GM06990 (cell line): ENCODE data around the gene SLFN11.

Experiments
- DNase-seq: peaks from one replicate; pipeline ENCODE4 v3.0.0-alpha.2; 2011; ENCODE audit not compliant: insufficient read length; ENCODE audit errors: extremely low read depth
- H3K27me3 ChIP-seq: replicated peaks from 2 replicates; pipeline ENCODE4 v1.6.0; 2011; ENCODE audit warnings: low read length; ENCODE audit not compliant: control insufficient read depth, insufficient read depth
- H3K36me3 ChIP-seq: 2 replicates; pipeline ENCODE4 v1.5.1; 2011; ENCODE audit warnings: low read length; ENCODE audit not compliant: control insufficient read depth, insufficient read depth
- H3K4me3 ChIP-seq: replicated peaks from 2 replicates; pipeline ENCODE4 v1.5.1; 2011; ENCODE audit warnings: low read depth, mild to moderate bottlenecking, control low read depth, low read length
- TF ChIP-seq, protein P1 (sequence below): IDR thresholded peaks from 2 replicates; pipeline ENCODE4 v1.5.1; 2011; ENCODE audit warnings: low read length, control low read depth, mild to moderate bottlenecking, inconsistent platforms; ENCODE audit not compliant: insufficient read depth, poor library complexity, severe bottlenecking

SLFN11 gene

DNA sequence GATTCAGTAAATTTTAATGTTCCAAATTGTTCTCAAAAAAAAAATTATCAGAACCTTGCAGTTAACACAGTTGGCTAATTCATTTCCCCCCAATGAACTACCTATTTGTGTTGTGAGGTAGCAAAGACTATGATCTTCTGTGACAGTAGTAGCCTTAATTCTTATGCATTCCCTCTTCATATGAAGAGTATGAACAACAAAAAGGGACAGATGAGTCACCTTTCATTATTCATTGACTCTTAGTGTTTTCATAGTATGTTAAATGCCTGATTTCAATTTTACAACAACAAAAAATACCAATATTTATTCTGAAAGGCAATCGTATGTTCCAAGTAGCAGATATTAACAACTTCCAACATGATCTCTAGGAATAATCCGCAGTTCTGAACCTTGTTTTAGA lies 3.6 kb upstream of the SLFN11 start:
- TF ChIP-seq, protein P1, sequence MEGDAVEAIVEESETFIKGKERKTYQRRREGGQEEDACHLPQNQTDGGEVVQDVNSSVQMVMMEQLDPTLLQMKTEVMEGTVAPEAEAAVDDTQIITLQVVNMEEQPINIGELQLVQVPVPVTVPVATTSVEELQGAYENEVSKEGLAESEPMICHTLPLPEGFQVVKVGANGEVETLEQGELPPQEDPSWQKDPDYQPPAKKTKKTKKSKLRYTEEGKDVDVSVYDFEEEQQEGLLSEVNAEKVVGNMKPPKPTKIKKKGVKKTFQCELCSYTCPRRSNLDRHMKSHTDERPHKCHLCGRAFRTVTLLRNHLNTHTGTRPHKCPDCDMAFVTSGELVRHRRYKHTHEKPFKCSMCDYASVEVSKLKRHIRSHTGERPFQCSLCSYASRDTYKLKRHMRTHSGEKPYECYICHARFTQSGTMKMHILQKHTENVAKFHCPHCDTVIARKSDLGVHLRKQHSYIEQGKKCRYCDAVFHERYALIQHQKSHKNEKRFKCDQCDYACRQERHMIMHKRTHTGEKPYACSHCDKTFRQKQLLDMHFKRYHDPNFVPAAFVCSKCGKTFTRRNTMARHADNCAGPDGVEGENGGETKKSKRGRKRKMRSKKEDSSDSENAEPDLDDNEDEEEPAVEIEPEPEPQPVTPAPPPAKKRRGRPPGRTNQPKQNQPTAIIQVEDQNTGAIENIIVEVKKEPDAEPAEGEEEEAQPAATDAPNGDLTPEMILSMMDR: no peak
- no peaks in the 10 kb centered on the region for H3K27me3 ChIP-seq
- H3K36me3 ChIP-seq: no peaks in the 10 kb centered on the region
- no peak for DNase-seq
- no peak overlapping the region for H3K4me3 ChIP-seq

DNA sequence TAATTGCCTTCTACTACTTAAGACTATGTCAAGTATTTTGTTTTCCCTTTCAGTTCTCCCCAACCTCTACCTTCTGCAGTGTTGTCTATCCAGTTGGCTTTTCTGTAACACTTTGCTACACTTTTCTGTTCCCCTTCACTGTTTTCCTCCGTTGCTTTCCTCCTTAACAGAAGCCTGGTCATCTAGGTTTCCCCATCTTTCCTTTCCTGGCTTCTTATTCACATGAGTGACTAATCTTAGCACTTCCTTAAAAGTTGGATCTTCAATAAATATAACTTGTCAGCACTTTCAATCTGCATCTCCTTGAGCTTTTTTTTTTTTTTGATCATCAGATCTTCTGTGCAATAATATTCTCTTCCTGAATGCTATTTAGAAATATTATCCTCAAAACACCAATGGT lies 2.8 kb upstream of the SLFN11 start:
- DNase-seq: no peak
- H3K27me3 ChIP-seq: no peaks in the 10 kb centered on the region
- no peaks in the 10 kb centered on the region for H3K36me3 ChIP-seq
- H3K4me3 ChIP-seq: no peak overlapping the region
- TF ChIP-seq, protein P1: no peak

DNA sequence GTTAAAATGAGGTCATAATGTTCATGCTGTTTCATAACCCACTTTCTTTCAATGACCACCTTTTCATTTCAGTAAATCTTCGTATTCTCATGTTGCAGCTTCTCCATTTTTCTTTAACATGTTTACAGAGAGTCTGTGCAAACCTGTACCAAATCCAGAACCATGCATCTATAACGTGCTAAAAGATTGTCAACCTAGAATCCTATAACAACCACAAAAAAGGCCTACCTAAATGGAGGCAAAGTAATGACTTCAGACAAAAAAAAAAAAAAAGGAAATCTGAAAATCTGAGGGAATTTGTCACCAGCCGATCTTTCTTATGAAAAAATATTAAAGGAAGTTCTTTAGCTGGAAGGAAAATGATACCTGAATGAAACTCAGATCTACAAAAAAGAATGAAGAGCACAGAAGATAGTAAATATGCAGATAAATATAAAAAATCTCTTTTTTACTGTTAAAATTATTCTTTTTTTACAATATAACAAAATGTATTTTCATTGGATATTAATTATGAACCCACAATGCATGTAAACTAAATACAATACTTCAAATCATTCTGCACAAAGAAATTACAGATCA lies 1.4 kb upstream of the SLFN11 start:
- no peaks in the 10 kb centered on the region for H3K36me3 ChIP-seq
- no peak for DNase-seq
- H3K27me3 ChIP-seq: no peaks in the 10 kb centered on the region
- peak overlapping the region; percentile 78 for H3K4me3 ChIP-seq
- TF ChIP-seq, protein P1: no peak

DNA sequence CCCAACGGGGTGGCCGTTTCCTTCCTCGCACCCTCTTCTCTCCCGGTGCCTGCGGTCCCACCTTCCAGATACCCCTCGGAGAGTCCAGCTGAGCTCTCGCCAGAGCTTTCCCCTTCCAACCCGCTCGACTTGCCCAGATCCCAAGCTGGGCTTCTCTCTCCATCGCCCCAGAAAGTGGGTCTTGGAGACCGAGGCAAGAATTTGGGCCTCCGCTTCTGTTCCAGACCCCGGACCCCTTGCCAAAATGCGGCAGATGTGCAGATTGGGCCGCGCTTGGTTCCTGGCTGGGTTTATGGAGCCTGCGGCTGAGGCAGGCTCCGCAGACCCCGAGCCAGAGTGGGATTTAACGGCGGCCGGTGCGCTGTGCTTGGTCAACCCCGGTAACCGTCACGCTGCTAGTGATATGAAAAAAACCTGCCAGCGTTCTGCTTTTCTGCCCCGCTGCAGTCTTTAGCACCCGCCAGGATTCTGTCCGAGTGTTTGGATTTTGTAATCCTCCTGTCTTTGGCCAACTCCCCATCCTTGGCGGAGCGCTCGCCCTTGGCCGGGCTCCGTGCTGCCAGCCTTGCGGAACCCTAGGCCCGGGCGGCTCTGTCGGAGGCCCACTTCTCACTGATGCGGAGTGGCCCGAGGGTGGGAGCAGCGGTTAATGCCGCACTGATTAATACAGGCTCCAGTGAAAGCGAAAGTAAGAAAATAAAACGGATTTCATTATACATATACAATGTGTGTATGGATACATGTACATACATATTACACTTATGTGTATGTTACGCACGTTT lies 754 bp upstream of the SLFN11 start:
- TF ChIP-seq, protein P1: no peak
- H3K36me3 ChIP-seq: no peaks in the 10 kb centered on the region
- H3K4me3 ChIP-seq: peak overlapping the region; percentile 78
- H3K27me3 ChIP-seq: no peaks in the 10 kb centered on the region
- DNase-seq: peak; percentile 66

DNA sequence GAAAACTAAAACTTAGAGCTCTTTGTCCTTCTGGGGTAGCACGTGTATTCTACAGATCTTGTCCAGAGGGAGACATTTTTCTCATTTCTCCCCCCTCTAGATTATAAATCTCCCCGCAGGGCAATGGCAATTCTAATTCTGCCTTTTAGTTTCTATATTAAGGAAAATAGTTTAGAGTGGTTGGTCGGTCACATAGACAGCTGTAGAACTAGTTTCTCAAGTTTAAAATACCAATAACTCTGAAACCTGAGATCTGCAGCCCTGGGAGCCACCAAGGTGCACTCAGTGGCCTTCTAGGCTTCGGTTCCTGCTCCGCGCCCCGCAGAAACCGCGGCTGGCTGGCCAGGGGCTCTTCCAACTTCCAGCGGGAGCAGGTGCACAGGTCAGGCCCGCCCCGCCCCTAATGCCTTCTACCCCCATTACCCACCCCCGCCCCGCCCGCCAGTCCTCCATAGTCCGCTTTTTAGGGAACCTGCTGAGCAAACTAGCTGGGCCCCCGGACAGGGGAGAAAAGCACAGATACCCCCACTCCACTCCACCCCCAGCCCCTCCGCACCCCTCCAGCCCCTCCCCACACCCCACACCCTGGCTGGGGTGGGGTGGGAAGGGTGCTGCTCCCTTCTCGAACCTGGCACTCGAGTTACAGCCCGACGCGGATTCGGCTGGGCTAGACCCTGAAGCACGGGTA lies 431 bp downstream of the SLFN11 start:
- TF ChIP-seq, protein P1: no peak
- no peaks in the 10 kb centered on the region for H3K36me3 ChIP-seq
- peak overlapping the region; percentile 78 for H3K4me3 ChIP-seq
- DNase-seq: peak; percentile 39
- H3K27me3 ChIP-seq: no peaks in the 10 kb centered on the region
